Kidney (tissue), 14 donors: ENCODE results near the gene SLCO4A1. TPM values are rescaled to one million over a fixed set of nuclear protein-coding genes. Genes with fewer than 3 reads are reported as not detected.
A peak's percentile ranks its signal among the peaks of the same experiment; 100 is the strongest.

Experiments
- DNase-seq, 5 donors: peaks; one replicate each; pipeline ENCODE4 v3.0.0-alpha.2; 2013 to 2020
- FAIRE-seq: peaks from 2 replicates; lab custom pipeline; 2012; peaks lifted over from hg19 to GRCh38; lab: Jason Lieb, UNC
- H3K27ac ChIP-seq, 2 donors: one replicate each; pipeline ENCODE4 v1.7.0; 2013; ENCODE audit warnings: low read depth in 2 of 2, low read length in 2 of 2, inconsistent platforms in 1 of 2
- H3K27me3 ChIP-seq: one replicate; pipeline ENCODE4 v1.7.1; 2013; ENCODE audit warnings: low read length, inconsistent platforms; ENCODE audit not compliant: control insufficient read depth, insufficient read depth
- H3K36me3 ChIP-seq, 3 donors: one replicate each; pipeline versions ENCODE4 v1.7.0 to v1.7.1; 2013; ENCODE audit warnings: low read length in 3 of 3, control low read depth in 1 of 3, inconsistent platforms in 1 of 3; ENCODE audit not compliant: insufficient read depth in 3 of 3, control insufficient read depth in 2 of 3
- H3K4me1 ChIP-seq, 3 donors: one replicate each; pipeline versions ENCODE4 v1.7.0 to v1.7.1; 2013; ENCODE audit warnings: low read length in 3 of 3, inconsistent platforms in 1 of 3, low read depth in 1 of 3; ENCODE audit not compliant: control insufficient read depth in 2 of 3, insufficient read depth in 2 of 3
- H3K4me3 ChIP-seq, 3 donors: one replicate each; pipeline versions ENCODE4 v1.7.0 to v1.8.1; 2013; ENCODE audit warnings: low read length in 3 of 3, control low read depth in 1 of 3, inconsistent platforms in 1 of 3
- H3K9ac ChIP-seq, 3 donors: one replicate each; pipeline versions ENCODE4 v1.7.0 to v1.7.1; 2013; ENCODE audit warnings: low read length in 3 of 3, control low read depth in 1 of 3, inconsistent platforms in 1 of 3
- H3K9me3 ChIP-seq, 3 donors: one replicate each; pipeline versions ENCODE4 v1.7.0 to v1.7.1; 2013; ENCODE audit warnings: low read length in 3 of 3, control low read depth in 1 of 3, inconsistent platforms in 1 of 3; ENCODE audit not compliant: control insufficient read depth in 2 of 3, insufficient read depth in 1 of 3
- intact Hi-C: fragments of 100-400 bp; cut with DNase I; formaldehyde crosslinking; loops from one replicate; pipeline ENCODE4 v1.11.1; 2022
- polyA plus RNA-seq: library from polyadenylated mRNA; stranded (reverse); fragments of 350-450 nt; fragmentation: Illumina TruSeq; extraction: RNeasy Lipid Tissue Mini Kit (QIAGEN cat#74804); gene quantifications from one replicate; pipeline ENCODE4 v1.2.3, GENCODE V29; 2014; ENCODE audit warnings: low read depth, low replicate concordance; ENCODE audit not compliant: insufficient read depth
- total RNA-seq: library from RNA; stranded (reverse); fragmentation: NEBNext Ultra II Directional; extraction: Animal tissue kit (Norgen Biotek cat#: 25700); gene quantifications from one replicate; pipeline ENCODE4 v1.2.1, GENCODE V29; 2021
- TF ChIP-seq, protein P1 (sequence below): IDR thresholded peaks from 3 replicates; pipeline ENCODE4 v1.5.1; 2012; ENCODE audit warnings: mild to moderate bottlenecking, moderate library complexity, borderline replicate concordance; ENCODE audit not compliant: insufficient read depth; ENCODE audit errors: extremely low read depth
- donor health status: control.
- donor health status: control.
- donor health status: control.
- donor health status: control.
- donor health status: control.
- donor health status: DM: yes; HTN: yes; CAD: no.
- donor health status: Normal renal cell carcinoma (clear cell type).

The SLCO4A1 gene
- total and polyA plus RNA-seq, 2 donors from 2014 or later = 12.4 to 80.3 TPM

GRCh38 chr20:62637110-62637509 is 5.2 kb upstream of the SLCO4A1 start:
- DNase-seq (peak in 1 of 5 donors; percentile 28), FAIRE-seq (no peak)
- Histone ChIP-seq H3K9ac (no peak overlapping the region), H3K27me3 (peaks cover 3% of the 10 kb centered on the region), H3K27ac (no peak overlapping the region), H3K4me3 (no peak overlapping the region), H3K36me3 (no peaks in the 10 kb centered on the region), H3K4me1 (peaks cover 0 to 5% (median 3%) of the 10 kb centered on the region in 3 donors), H3K9me3 (no peaks in the 10 kb centered on the region)
- TF ChIP-seq, protein P1, sequence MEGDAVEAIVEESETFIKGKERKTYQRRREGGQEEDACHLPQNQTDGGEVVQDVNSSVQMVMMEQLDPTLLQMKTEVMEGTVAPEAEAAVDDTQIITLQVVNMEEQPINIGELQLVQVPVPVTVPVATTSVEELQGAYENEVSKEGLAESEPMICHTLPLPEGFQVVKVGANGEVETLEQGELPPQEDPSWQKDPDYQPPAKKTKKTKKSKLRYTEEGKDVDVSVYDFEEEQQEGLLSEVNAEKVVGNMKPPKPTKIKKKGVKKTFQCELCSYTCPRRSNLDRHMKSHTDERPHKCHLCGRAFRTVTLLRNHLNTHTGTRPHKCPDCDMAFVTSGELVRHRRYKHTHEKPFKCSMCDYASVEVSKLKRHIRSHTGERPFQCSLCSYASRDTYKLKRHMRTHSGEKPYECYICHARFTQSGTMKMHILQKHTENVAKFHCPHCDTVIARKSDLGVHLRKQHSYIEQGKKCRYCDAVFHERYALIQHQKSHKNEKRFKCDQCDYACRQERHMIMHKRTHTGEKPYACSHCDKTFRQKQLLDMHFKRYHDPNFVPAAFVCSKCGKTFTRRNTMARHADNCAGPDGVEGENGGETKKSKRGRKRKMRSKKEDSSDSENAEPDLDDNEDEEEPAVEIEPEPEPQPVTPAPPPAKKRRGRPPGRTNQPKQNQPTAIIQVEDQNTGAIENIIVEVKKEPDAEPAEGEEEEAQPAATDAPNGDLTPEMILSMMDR = no peak
- intact Hi-C loops = no loop called here

DNA sequence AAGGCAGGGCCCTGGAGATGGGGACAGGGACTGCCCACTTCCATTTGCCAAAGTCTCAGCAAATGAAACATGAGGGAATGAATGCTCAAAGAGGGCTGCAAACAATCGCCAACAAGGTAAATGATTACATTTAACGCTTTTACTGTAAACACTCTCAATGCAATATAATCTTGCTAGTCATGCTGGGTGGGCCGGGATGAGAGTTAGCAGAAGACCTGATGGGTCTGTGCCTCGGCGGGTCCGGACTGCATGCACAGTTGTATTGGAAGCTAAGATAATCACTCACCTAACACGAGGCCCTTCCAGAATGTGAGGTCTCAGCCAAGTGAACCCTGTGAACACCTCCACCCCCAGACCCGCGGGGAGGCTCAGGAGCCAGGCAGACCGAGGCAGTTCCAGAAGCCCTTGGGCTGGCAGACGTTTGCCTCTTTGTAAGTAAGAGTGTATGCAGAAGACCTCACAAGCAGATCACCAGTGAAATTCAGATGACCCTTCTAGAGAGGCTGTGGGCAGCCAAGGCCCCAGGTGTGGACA is 4.7 kb upstream of the SLCO4A1 start:
- intact Hi-C loops = no loop called here
- peaks cover 0 to 5% (median 4%) of the 10 kb centered on the region in 3 donors for H3K4me1 ChIP-seq
- H3K27ac ChIP-seq = no peak overlapping the region
- TF ChIP-seq, protein P1 = no peak
- no peaks in the 10 kb centered on the region for H3K9me3 ChIP-seq
- DNase-seq (no peak), FAIRE-seq (no peak)
- H3K27me3 ChIP-seq = peaks cover 3% of the 10 kb centered on the region
- no peak overlapping the region for H3K9ac ChIP-seq
- no peak overlapping the region for H3K4me3 ChIP-seq
- H3K36me3 ChIP-seq = no peaks in the 10 kb centered on the region

DNA sequence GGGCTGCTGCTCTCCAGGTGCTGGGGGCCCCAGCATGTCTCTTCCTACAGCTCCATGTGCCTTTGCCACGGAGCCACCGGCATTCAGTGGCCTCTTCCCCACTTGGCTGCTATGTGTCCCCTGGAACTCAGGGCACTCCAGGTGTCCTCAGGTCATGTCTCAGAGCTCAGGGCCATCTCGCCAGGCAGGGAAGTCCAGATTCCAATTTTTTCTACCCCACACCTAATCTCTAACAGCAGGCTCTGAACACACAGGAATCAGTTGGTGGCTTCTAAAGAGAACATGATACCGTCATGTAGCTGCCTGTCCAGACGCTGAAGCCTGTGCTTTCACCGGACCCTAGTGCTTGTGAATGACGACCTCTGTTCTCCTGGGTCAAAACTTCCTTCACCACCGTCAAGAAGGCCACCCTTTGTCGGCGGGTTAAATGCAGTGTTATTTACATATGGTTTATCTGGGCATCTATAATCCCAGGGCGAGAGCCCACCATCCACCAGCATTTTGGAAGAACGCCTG is 4.2 kb upstream of the SLCO4A1 start:
- FAIRE-seq (no peak), DNase-seq (no peak)
- peaks cover 3% of the 10 kb centered on the region for H3K27me3 ChIP-seq
- no peak overlapping the region for H3K4me3 ChIP-seq
- H3K4me1 ChIP-seq = peaks cover 0 to 8% (median 5%) of the 10 kb centered on the region in 3 donors
- TF ChIP-seq, protein P1 = no peak
- H3K36me3 ChIP-seq = no peaks in the 10 kb centered on the region
- H3K27ac ChIP-seq = no peak overlapping the region
- H3K9me3 ChIP-seq = no peaks in the 10 kb centered on the region
- intact Hi-C loops = no loop called here
- H3K9ac ChIP-seq = no peak overlapping the region
